BLaER1 (cell line): Measurements from ENCODE around the gene KIF18B.

Experiments
- H3K27ac ChIP-seq: shearing (Covaris generic); formaldehyde crosslinking; 2 replicates; pipeline ENCODE4 v1.8.1; 2022
- H3K27me3 ChIP-seq: shearing (Covaris generic); formaldehyde crosslinking; 2 replicates; pipeline ENCODE4 v1.8.1; 2022
- H3K36me3 ChIP-seq: shearing (Covaris generic); formaldehyde crosslinking; 2 replicates; pipeline ENCODE4 v1.8.1; 2022
- H3K4me1 ChIP-seq: shearing (Covaris generic); formaldehyde crosslinking; 2 replicates; pipeline ENCODE4 v1.8.1; 2022
- H3K4me2 ChIP-seq: shearing (Covaris generic); formaldehyde crosslinking; 2 replicates; pipeline ENCODE4 v1.8.1; 2022
- H3K4me3 ChIP-seq: shearing (Covaris generic); formaldehyde crosslinking; 2 replicates; pipeline ENCODE4 v1.8.1; 2022
- H3K9ac ChIP-seq: shearing (Covaris generic); formaldehyde crosslinking; 2 replicates; pipeline ENCODE4 v1.8.1; 2022
- H3K9me3 ChIP-seq: shearing (Covaris generic); formaldehyde crosslinking; 2 replicates; pipeline ENCODE4 v1.8.1; 2022
- H4K20me1 ChIP-seq: shearing (Covaris generic); formaldehyde crosslinking; 2 replicates; pipeline ENCODE4 v1.8.1; 2022
- Cebpa-rat ChIP-seq: shearing (Covaris generic); IDR thresholded peaks from 2 replicates; pipeline ENCODE4 v1.8.1; 2022

The KIF18B gene

DNA sequence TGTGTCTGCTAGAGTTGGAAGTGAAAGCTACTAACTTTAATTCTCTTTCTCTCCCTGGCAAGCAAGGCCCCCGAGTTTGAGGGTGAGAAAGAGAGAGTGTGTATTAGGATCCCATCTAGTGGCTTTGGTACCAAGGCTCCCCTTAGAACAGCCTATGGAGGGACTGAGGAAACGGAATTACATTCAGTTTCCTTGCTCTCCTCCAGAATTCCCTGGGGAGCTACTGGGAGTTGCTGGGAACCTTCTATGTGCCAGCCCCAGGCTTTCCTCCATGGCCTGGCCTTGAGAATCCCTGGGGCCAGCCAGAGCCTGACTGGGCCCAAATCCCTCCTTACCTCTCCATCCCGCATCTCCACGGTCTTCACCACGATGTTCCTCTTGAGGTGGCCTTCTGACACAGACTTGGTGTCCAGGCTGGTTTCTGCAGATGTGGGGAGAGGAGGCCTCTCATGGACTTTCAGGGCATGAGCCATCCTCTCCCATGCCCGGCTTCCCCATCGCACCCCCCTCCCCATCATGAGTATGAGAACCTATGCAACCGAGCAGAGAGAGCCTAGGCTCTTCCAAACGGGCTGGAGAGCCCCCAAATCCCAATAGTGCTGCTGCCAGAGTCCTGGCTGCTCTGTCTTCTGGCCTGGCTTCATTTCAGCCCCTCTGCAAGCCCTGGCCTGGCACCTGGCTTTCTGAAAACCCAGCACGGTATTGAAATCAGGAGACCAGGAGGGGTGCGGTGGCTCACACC lies 39.7 kb downstream of the KIF18B start:
- Histone ChIP-seq H3K27ac (no peak overlapping the region), H3K9me3 (no peaks in the 10 kb centered on the region), H4K20me1 (no peaks in the 10 kb centered on the region), H3K4me3 (no peak overlapping the region), H3K9ac (no peak overlapping the region), H3K4me2 (no peak overlapping the region), H3K4me1 (peaks cover 52% of the 10 kb centered on the region), H3K27me3 (peaks cover 36% of the 10 kb centered on the region), H3K36me3 (no peaks in the 10 kb centered on the region)
- TF ChIP-seq Cebpa-rat, result no peak

DNA sequence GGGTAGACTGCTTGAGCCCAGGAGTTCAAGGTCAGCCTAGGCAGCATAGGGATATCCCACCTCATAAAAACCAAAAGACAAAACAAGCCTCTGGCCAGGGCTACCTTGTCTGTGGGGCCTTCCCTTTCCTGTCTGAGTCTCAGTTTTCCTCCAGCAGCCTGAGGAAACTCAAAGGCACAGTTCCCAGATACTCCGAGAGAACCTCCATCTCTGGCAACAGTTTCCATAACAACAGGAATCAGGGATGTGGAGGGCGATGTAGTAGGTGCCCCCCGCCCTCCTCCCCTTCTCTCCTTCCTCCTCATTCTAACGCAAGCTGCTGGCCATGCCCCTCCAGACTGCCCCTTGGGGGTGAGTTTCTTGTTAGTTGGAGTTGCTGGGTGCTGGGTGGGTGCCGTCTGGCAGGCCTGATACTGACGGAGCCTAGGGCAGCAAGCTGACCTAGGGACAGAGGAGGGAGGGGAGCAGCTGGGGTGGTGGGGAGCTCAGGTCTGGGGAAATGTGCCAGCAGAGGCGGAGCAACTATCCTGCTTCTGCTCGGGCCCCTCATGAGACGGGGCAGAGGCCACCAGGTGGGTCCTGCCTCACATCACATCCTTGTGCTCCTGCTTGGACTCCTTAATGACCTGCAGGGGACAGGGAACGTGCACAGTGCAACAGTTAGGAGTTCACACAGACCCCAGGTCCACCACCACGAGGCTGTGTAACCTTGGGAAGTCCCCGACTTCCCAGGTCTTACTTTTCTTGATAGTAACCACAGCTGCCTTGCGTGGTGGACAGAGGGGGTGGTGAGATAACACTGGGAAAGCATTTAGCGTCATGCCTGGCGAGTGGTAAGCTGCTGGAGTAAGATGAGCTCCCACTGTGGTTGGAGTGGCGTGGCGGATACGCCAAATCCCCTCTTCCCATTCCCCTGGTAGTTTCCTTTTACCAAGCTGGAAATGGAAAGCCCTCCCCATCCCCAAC lies 40.5 kb downstream of the KIF18B start:
- Histone ChIP-seq H3K36me3 (no peaks in the 10 kb centered on the region), H3K9me3 (no peaks in the 10 kb centered on the region), H3K27me3 (peaks cover 36% of the 10 kb centered on the region), H3K4me1 (peaks cover 52% of the 10 kb centered on the region), H4K20me1 (no peaks in the 10 kb centered on the region), H3K4me2 (no peak overlapping the region), H3K27ac (no peak overlapping the region), H3K9ac (no peak overlapping the region), H3K4me3 (no peak overlapping the region)
- no peak for TF ChIP-seq Cebpa-rat

GRCh38 chr17:44906010-44906646 lies 41.4 kb downstream of the KIF18B start:
- Histone ChIP-seq H3K9ac (no peak overlapping the region), H3K4me2 (no peak overlapping the region), H3K9me3 (no peaks in the 10 kb centered on the region), H3K4me3 (no peak overlapping the region), H3K27ac (no peak overlapping the region), H3K4me1 (peaks cover 46% of the 10 kb centered on the region), H4K20me1 (no peaks in the 10 kb centered on the region), H3K27me3 (peaks cover 36% of the 10 kb centered on the region), H3K36me3 (no peaks in the 10 kb centered on the region)
- no peak for TF ChIP-seq Cebpa-rat

DNA sequence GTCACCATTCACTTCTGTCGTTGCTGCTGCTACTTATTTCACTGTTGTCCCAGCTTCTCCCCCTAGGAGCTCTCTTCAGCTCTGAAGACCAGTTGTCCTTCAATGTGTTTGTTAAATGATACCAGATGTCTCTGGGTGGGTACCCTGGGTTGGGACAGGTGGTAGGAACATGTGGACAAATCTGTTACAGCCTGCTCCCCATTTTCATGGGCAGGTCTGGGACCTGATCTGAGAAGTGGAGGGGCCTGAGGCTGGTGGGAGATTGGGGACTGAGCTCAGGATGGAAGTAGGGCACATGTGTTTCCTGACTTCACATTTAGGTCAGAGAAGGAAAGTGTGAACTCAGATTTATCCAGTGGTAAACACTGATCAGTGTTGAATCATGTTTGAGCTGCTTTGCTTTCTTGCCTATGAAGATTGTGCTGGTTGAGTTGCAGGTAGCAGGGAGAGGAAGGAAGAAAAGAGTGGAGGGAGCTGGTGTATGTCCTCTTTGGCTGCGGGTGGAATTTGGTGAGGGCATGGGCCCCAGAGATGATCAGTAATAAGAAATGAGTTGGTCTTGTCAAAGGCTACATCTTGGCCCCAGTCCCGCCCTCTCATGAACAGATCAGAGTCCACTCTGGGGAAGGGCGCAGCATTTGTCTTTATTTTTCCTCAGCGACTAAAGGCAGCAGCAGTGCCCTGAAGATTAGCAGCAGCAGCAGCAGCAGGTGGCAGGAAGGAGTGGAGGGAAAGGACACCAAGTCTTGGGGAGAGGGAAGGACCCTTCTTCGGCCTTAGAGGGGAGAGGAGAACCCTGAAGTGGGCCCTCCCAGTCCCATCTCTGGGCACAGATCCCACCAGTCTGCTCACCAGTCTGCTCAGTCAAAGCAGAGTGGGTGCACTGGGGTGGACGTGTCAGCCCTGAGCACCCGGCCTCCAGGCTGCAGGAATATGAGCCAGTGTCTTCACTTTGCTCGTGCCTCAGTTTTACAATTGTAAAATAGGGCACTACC lies 42.3 kb downstream of the KIF18B start:
- Histone ChIP-seq H3K27ac (no peak overlapping the region), H3K9me3 (no peaks in the 10 kb centered on the region), H3K4me2 (0 out of 2 replicates have a peak overlapping the region, but pooled peaks have one; percentile 5), H4K20me1 (no peaks in the 10 kb centered on the region), H3K27me3 (peaks cover 36% of the 10 kb centered on the region), H3K36me3 (no peaks in the 10 kb centered on the region), H3K4me1 (peaks cover 41% of the 10 kb centered on the region), H3K4me3 (no peak overlapping the region), H3K9ac (no peak overlapping the region)
- no peak for TF ChIP-seq Cebpa-rat

DNA sequence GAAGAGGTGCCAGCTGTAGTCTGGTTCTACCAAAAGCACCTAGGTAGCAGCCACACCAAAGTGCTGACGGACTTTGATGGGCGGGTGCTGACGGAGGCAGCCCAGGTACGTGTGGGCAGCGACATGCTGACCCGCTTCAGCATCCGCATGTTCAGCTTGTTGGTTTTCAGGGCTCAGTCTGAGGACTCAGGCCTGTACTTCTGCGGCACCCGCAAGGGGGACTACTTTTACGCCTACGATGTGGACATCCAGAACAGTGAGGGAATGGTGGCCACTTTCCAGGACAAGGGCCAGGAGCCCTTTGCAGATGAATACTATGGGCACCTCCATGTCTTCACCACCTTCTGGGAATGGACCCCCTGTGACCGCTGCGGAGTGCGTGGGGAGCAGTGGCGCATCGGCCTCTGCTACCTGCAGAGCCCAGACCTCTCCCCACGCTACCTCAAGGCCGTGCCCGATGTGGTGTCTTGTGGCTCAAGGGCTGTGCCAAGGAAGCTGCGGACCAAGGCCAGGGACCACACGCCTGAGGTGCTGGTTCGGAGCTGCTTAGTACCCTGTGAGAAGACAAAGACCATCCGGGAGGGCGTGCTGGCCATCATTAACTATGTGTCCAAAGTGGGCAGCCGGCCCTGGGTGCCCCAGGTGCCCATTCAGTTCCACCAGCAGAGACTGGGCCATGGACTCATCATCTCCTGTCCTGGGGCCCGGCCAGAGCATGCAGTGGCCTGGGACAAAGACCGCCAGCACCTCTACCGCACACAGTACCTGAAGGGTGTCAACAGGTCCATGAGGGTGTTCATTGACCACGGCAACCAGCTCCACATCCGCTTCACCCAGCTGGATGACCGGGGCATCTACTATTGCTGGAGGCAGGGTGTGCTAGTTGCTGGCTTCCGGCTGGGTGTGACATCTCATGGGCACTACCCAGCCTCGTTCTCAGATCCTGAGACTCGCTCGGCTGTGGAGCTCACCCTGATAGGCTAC lies 43.3 kb downstream of the KIF18B start:
- H3K27ac ChIP-seq, result no peak overlapping the region
- H3K4me3 ChIP-seq, result no peak overlapping the region
- no peaks in the 10 kb centered on the region for H3K36me3 ChIP-seq
- TF ChIP-seq Cebpa-rat, result no peak
- H4K20me1 ChIP-seq, result no peaks in the 10 kb centered on the region
- H3K4me2 ChIP-seq, result no peak overlapping the region
- H3K9ac ChIP-seq, result no peak overlapping the region
- H3K9me3 ChIP-seq, result no peaks in the 10 kb centered on the region
- peaks cover 40% of the 10 kb centered on the region for H3K4me1 ChIP-seq
- peaks cover 36% of the 10 kb centered on the region for H3K27me3 ChIP-seq

DNA sequence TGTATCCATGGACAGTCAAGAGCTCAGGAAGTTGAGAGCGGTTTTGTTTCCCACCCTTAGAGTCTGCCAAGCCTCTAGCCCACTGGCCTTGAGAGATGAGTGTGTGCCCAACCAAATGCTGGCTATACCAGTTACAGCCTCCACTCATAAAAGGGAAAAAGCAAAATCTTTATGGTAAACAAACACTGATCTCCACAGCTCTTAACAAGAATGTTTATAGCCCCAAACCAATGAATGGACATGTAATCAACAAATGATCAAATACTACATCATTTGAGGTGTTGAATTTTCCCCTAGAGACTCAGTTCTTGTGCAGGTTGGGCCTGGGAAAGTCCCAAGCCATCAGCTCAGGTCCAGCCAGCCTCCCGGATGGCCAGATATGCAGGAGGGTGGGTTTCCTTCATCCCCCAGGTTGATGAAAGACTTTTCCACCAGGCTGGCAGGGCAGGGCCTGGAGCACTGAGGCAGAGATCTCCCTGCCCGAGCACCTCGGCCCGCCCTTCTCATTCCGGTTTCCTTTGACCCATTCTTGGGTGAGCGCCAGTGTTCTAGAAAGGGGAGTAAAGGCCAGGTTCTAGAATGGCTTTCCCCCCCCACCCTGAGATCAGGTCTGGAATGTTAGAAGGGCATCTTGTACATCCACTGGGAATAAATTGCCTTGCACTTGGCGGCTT lies 44.4 kb downstream of the KIF18B start:
- H3K4me1 ChIP-seq, result peaks cover 32% of the 10 kb centered on the region
- H3K27ac ChIP-seq, result no peak overlapping the region
- H3K9ac ChIP-seq, result no peak overlapping the region
- H3K4me3 ChIP-seq, result no peak overlapping the region
- H3K9me3 ChIP-seq, result no peaks in the 10 kb centered on the region
- no peak for TF ChIP-seq Cebpa-rat
- peaks cover 36% of the 10 kb centered on the region for H3K27me3 ChIP-seq
- H4K20me1 ChIP-seq, result peaks cover 3% of the 10 kb centered on the region; the same call in 1 of the 2 replicates
- no peaks in the 10 kb centered on the region for H3K36me3 ChIP-seq
- H3K4me2 ChIP-seq, result no peak overlapping the region

GRCh38 chr17:44902135-44902760 lies 45.3 kb downstream of the KIF18B start:
- H3K36me3 ChIP-seq, result no peaks in the 10 kb centered on the region
- H4K20me1 ChIP-seq, result peaks cover 12% of the 10 kb centered on the region
- no peaks in the 10 kb centered on the region for H3K9me3 ChIP-seq
- TF ChIP-seq Cebpa-rat, result no peak
- no peak overlapping the region for H3K27ac ChIP-seq
- H3K4me3 ChIP-seq, result no peak overlapping the region
- no peak overlapping the region for H3K9ac ChIP-seq
- peaks cover 33% of the 10 kb centered on the region for H3K4me1 ChIP-seq
- peaks cover 36% of the 10 kb centered on the region for H3K27me3 ChIP-seq
- no peak overlapping the region for H3K4me2 ChIP-seq
